Smooth muscle cell (in vitro differentiated cells): Measurements from ENCODE around the gene FAM89A. TPM values are rescaled to one million over a fixed set of nuclear protein-coding genes. Genes with fewer than 3 reads are reported as not detected.

Experiments
- DNase-seq: peaks from one replicate; lab custom pipeline; 2025; ENCODE audit not compliant: unreplicated experiment; lab: John Stamatoyannopoulos, UW
- H2AFZ ChIP-seq: fragments of 200-600 bp; sonication (generic); 2 replicates; pipeline ENCODE4 v1.6.0; 2016; ENCODE audit warnings: antibody characterized with exemption, low read depth, mild to moderate bottlenecking
- H3F3A ChIP-seq: fragments of 200-600 bp; sonication (generic); 2 replicates; pipeline ENCODE4 v1.6.0; 2017; ENCODE audit warnings: antibody characterized with exemption, low read depth
- H3K27ac ChIP-seq: fragments of 200-600 bp; sonication (generic); 2 replicates; pipeline ENCODE4 v1.5.1; 2016; ENCODE audit warnings: low read depth, mild to moderate bottlenecking
- H3K27me3 ChIP-seq: fragments of 200-600 bp; sonication (generic); 2 replicates; pipeline ENCODE4 v1.6.1; 2016; ENCODE audit warnings: low read depth, mild to moderate bottlenecking
- H3K36me3 ChIP-seq: fragments of 200-600 bp; sonication (generic); 2 replicates; pipeline ENCODE4 v1.5.1; 2016; ENCODE audit warnings: low read depth
- H3K4me1 ChIP-seq: fragments of 200-600 bp; sonication (generic); 2 replicates; pipeline ENCODE4 v1.5.1; 2016; ENCODE audit warnings: low read depth
- H3K4me2 ChIP-seq: fragments of 200-600 bp; sonication (generic); 2 replicates; pipeline ENCODE4 v1.6.0; 2016; ENCODE audit warnings: mild to moderate bottlenecking
- H3K4me3 ChIP-seq: fragments of 200-600 bp; sonication (generic); 2 replicates; pipeline ENCODE4 v1.5.1; 2016; ENCODE audit warnings: mild to moderate bottlenecking
- H3K79me2 ChIP-seq: fragments of 200-600 bp; sonication (generic); 2 replicates; pipeline ENCODE4 v1.6.0; 2016; ENCODE audit warnings: low read depth, mild to moderate bottlenecking
- H3K9ac ChIP-seq: fragments of 200-600 bp; sonication (generic); 2 replicates; pipeline ENCODE4 v1.6.0; 2016; ENCODE audit warnings: low read depth
- H3K9me3 ChIP-seq: fragments of 200-600 bp; sonication (generic); replicated peaks from 2 replicates; pipeline ENCODE4 v1.5.1; 2016; ENCODE audit warnings: low read depth
- H4K20me1 ChIP-seq: fragments of 200-600 bp; sonication (generic); 2 replicates; pipeline ENCODE4 v1.6.0; 2016; ENCODE audit warnings: low read depth
- WGBS: methylation state at CpG from one replicate; pipeline ENCODE4 v1.1.7; 2016; ENCODE audit warnings: low lambda C conversion rate; 5-methylcytosine and 5-hydroxymethylcytosine counted together
- polyA plus RNA-seq: library from polyadenylated mRNA; unstranded; fragments of >200 nt; fragmentation: Nextera tagmentation; extraction: Ambion mirVana; gene quantifications from 2 replicates; pipeline ENCODE4 v1.2.1, GENCODE V29; 2016
- total RNA-seq: library from RNA; depleted of rRNA; stranded (reverse); fragments of >200 nt; gene quantifications from 2 replicates; pipeline ENCODE4 v1.2.3, GENCODE V29; 2014
- TF ChIP-seq, protein P1 (sequence below): fragments of 200-600 bp; sonication (generic); IDR thresholded peaks from 2 replicates; pipeline ENCODE4 v1.5.1; 2017; ENCODE audit warnings: borderline replicate concordance, mild to moderate bottlenecking, antibody characterized with exemption; ENCODE audit not compliant: insufficient read depth, poor library complexity, severe bottlenecking

The FAM89A gene
- total RNA-seq (34.9 and 40.3 TPM in 2 replicates), polyA plus RNA-seq (45.3 and 58.6 TPM in 2 replicates)

GRCh38 chr1:231040019-231040799 is at the start of gene FAM89A:
TSS of gene FAM89A (minus strand) at chr1:231040254. CDS start at chr1:231040211, 43 bp downstream.
- TF ChIP-seq, protein P1, sequence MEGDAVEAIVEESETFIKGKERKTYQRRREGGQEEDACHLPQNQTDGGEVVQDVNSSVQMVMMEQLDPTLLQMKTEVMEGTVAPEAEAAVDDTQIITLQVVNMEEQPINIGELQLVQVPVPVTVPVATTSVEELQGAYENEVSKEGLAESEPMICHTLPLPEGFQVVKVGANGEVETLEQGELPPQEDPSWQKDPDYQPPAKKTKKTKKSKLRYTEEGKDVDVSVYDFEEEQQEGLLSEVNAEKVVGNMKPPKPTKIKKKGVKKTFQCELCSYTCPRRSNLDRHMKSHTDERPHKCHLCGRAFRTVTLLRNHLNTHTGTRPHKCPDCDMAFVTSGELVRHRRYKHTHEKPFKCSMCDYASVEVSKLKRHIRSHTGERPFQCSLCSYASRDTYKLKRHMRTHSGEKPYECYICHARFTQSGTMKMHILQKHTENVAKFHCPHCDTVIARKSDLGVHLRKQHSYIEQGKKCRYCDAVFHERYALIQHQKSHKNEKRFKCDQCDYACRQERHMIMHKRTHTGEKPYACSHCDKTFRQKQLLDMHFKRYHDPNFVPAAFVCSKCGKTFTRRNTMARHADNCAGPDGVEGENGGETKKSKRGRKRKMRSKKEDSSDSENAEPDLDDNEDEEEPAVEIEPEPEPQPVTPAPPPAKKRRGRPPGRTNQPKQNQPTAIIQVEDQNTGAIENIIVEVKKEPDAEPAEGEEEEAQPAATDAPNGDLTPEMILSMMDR: no peak
- no peaks in the 10 kb centered on the region for H3K36me3 ChIP-seq
- H3K79me2 ChIP-seq: peaks cover 14% of the 10 kb centered on the region
- peaks cover 26% of the 10 kb centered on the region for H4K20me1 ChIP-seq
- peak within 1 kb of the TSS; percentile 91 for H2AFZ ChIP-seq
- peak within 1 kb of the TSS; percentile 97 for H3K4me3 ChIP-seq
- H3K9me3 ChIP-seq: no peaks in the 10 kb centered on the region
- peak; percentile 42 for DNase-seq
- peaks cover 8% of the 10 kb centered on the region for H3K4me1 ChIP-seq
- H3F3A ChIP-seq: no peaks in the 10 kb centered on the region
- peak within 1 kb of the TSS; percentile 87 for H3K9ac ChIP-seq
- under 1% methylated on average over 29 of the region's 82 CpGs for WGBS
- no peaks in the 10 kb centered on the region for H3K27me3 ChIP-seq
- H3K27ac ChIP-seq: peak within 1 kb of the TSS; percentile 63
- peak within 1 kb of the TSS; percentile 96 for H3K4me2 ChIP-seq

GRCh38 chr1:231084353-231084752 is 44.3 kb upstream of the FAM89A start:
- no peaks in the 10 kb centered on the region for H3K36me3 ChIP-seq
- no peak for DNase-seq
- 76% methylated on average over 5 of the region's 5 CpGs for WGBS
- no peak overlapping the region for H2AFZ ChIP-seq
- H3K9ac ChIP-seq: no peak overlapping the region
- no peaks in the 10 kb centered on the region for H3K9me3 ChIP-seq
- H3K27me3 ChIP-seq: peaks cover 31% of the 10 kb centered on the region
- H3K4me3 ChIP-seq: no peak overlapping the region
- H3K79me2 ChIP-seq: no peaks in the 10 kb centered on the region
- no peaks in the 10 kb centered on the region for H3K4me1 ChIP-seq
- no peak overlapping the region for H3K4me2 ChIP-seq
- no peaks in the 10 kb centered on the region for H3F3A ChIP-seq
- no peak overlapping the region for H3K27ac ChIP-seq
- TF ChIP-seq, protein P1: no peak
- H4K20me1 ChIP-seq: no peaks in the 10 kb centered on the region

DNA sequence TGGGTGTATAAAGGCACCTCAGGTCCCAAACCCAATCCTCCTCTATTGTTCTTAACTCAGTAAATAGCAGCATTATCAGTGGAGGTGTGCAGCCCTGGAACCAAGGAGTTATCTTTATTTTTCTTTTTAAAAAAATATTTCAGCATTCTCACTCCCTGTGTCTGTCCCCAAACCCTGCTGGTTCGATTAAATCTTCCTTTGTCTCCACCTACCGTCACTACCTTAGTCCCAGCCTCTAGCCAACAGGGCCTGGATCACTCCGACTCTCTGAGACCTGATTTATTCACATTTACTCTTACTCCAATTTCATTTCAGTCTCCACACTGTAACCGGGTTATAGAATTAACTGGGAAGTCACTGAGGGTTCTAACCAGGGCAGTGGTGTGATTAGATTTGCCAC is 39.1 kb upstream of the FAM89A start:
- no peak overlapping the region for H2AFZ ChIP-seq
- H3K4me3 ChIP-seq: no peak overlapping the region
- no peaks in the 10 kb centered on the region for H3K9me3 ChIP-seq
- TF ChIP-seq, protein P1: no peak
- no peaks in the 10 kb centered on the region for H3K27me3 ChIP-seq
- no peak overlapping the region for H3K27ac ChIP-seq
- no peaks in the 10 kb centered on the region for H3K4me1 ChIP-seq
- H3F3A ChIP-seq: no peaks in the 10 kb centered on the region
- no peaks in the 10 kb centered on the region for H3K36me3 ChIP-seq
- WGBS: 77% methylated on average over 4 of the region's 4 CpGs
- no peaks in the 10 kb centered on the region for H4K20me1 ChIP-seq
- H3K4me2 ChIP-seq: no peak overlapping the region
- H3K9ac ChIP-seq: no peak overlapping the region
- DNase-seq: no peak
- no peaks in the 10 kb centered on the region for H3K79me2 ChIP-seq

DNA sequence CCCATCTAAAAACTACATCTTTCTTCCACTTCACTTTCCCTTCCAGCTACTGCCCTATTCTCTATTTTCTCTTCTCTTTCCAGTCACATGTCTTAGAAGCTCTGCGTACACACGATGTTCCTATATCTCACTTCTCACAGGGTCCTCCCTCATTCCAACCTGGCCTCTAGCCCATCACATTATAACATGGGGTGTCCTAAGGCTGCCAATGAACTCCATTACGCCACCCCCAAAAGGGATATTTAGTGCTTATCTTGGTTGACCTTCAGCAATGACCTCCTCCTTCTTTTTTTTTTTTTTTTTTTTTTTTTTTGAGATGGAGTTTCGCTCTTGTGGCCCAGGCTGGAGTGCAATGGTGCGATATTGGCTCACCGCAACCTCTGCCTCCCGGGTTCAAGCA is 38.2 kb upstream of the FAM89A start:
- no peaks in the 10 kb centered on the region for H3K36me3 ChIP-seq
- H2AFZ ChIP-seq: no peak overlapping the region
- TF ChIP-seq, protein P1: no peak
- no peaks in the 10 kb centered on the region for H3K9me3 ChIP-seq
- H3K4me1 ChIP-seq: no peaks in the 10 kb centered on the region
- H3K27me3 ChIP-seq: no peaks in the 10 kb centered on the region
- H3F3A ChIP-seq: no peaks in the 10 kb centered on the region
- H3K27ac ChIP-seq: no peak overlapping the region
- H3K4me2 ChIP-seq: no peak overlapping the region
- H3K4me3 ChIP-seq: no peak overlapping the region
- DNase-seq: no peak
- H3K9ac ChIP-seq: no peak overlapping the region
- H4K20me1 ChIP-seq: no peaks in the 10 kb centered on the region
- 96% methylated on average over 7 of the region's 7 CpGs for WGBS
- H3K79me2 ChIP-seq: no peaks in the 10 kb centered on the region
